A172 (cell line): ENCODE measurements around the gene NGB. TPM values are rescaled to one million over a fixed set of nuclear protein-coding genes. Genes with fewer than 3 reads are reported as not detected.

Experiments used
- DNase-seq: peaks from one replicate; pipeline ENCODE4 v3.0.0-alpha.2; 2015; ENCODE audit warnings: low spot score
- total RNA-seq: library from RNA; depleted of rRNA; stranded (reverse); fragments of >200 nt; shearing (Covaris generic); gene quantifications from 2 replicates; pipeline ENCODE4 v1.2.3, GENCODE V29; 2014; rRNA removed

NGB gene
- total RNA-seq, 1 experiment from 2014 or later = not detected

DNA sequence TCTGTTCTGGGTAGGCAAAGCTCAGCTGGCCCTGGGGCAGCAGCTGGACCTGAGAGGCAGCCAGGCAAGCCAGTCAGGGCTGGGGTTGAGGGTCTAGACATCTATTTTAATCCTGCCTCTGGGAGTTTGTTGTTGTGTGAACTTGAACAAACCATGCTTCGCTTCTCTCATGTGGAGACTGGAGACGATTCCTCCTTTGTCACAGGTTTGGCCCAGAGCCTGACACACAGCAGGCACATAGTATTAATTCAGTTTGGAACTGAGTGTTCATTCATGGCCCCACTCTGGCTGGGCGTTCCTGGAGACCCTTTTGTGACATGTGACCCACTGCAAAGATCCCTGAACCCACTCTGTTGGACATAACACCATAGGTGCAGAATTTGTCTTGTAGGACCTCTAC, 39.3 kb downstream of the NGB start:
- no peak for DNase-seq

DNA sequence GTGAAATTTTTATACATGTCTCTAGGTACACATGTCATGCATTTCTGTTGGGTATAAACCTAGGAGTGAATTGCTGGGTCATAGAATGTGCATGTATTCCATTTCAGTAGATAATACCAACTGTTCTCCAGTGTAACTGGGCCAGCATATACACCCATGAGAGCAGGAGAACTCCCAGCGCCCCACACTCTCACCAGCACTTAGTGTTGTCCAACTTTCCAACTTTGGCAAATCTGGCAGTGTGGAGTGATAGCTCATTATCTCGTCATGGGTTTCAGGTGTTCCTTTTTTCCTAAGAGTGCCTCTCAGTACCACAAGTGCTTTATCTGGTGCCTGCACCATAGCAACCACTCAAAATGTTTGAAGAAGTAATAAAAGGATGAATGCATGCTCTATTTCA, 40.1 kb downstream of the NGB start:
- no peak for DNase-seq

DNA sequence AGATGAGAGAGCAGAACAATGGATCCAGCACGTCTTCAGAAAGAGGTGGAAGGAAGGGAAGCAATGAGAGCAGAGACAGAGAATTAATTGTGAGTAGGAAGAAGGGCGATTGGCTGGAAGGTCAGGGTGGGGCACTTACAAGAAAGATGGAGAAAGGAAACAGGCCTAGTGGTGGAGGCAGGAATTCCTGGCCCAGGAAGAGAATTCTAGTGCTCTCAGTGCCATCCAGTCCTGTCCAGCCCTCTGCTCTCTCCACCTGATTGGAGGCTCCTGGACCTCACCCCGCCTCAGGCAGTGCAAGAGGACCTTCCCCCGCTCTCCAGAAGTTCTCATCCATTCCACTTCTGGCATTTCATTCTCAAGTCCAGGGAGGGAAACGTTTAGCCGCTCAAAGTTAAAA, 43.0 kb downstream of the NGB start:
- DNase-seq = no peak

DNA sequence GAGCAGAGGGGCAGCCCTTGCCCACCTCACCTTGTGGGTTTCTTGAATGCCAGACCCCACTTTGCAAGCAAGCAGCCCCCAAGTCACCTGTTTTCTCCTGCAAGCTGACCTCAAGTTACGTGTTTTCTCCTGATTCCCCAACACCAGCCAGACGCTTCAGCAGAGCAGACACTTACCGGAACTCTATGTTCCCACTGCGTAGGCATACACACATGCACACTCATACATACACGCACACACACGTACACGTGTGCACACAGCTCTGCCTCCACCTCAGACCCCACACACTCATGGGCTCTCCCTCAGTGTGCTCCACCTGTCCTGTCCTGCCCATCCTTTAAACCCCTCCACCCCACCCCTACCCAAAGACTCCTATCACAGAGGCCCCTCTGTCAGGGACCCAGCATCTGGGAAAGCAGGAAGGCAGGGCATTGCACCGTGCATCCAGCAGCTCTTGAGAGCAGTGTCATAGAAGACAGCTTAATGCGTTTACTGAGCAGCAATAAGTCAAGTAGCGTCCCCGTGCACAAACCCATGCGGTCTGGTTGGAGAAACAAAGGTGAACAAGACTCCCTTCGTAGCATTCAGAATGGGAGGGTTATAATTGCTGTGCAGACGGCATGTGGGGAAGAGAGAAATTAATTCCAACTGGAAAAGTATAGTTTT, 45.0 kb downstream of the NGB start:
- no peak for DNase-seq

DNA sequence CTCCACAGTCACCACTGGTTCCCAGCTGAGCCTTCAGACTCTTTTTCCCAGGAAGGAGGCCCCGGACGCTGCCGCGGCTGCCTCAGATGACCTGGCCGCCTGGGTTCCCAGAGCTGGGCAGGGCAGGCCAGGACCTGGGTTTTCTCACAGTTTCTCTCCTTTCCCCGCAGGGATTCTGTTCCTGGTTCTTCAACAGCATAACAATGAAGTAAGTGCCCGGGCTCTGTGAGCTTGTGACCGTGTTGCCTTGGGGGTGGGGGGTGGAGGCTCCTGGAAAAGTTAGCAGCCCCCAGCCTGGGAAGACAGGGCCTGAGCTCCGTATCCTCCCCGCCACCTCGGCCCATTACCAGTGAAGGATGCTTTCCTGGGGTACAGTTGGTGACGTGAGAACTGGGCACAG, 45.8 kb downstream of the NGB start:
- DNase-seq = no peak

DNA sequence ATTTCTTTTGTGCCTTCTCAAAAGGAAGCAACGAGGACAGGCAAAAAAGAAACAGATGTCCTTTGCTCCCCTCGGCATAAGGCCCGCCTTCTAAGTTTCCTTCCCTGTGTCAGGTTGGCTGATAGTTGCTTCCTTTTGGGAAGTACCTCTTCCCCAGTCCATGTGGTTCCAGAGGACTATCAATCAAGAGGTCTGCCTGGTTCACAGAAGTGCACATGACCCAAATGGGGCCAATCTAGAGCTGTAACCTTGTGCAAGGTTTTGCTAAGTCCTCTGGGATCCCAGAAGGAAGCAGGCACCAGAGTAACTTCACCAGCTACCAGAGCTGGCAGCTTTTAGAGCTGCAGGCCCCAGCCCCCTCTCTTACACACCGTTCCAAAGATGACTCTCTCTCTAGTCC, 46.8 kb downstream of the NGB start:
- no peak for DNase-seq

DNA sequence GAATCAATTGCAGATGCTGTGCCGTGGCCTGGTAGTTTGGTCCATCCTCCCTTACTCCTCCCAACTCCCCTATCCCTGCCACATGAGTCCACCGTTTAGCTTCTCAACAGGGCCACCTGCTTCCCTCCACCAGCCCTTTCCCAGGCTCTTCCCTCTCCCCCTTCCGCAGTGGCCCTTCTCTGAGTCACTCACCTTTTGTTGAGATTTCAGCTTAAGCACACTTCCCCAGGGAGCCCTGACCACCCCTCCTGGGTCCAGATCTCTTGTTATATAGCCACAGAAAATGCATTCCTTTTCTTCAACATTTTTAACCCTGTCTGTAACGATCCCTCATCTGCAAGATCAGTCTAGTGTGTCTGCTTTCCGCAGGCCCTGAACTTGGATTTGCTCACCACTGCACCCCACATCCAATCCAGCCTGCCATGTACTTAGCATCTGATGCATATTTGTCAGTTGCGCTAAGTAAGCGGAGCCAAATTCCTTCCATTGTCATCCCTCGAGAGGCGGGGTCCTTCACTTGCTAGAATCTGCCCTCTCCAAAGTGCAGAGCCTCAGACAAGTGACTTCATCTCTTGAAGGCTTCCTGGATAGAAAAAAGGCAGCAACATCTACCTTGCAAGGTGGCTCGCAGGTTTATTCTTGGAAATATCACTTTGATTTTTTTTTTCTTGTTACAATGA, 48.3 kb downstream of the NGB start:
- DNase-seq = no peak

DNA sequence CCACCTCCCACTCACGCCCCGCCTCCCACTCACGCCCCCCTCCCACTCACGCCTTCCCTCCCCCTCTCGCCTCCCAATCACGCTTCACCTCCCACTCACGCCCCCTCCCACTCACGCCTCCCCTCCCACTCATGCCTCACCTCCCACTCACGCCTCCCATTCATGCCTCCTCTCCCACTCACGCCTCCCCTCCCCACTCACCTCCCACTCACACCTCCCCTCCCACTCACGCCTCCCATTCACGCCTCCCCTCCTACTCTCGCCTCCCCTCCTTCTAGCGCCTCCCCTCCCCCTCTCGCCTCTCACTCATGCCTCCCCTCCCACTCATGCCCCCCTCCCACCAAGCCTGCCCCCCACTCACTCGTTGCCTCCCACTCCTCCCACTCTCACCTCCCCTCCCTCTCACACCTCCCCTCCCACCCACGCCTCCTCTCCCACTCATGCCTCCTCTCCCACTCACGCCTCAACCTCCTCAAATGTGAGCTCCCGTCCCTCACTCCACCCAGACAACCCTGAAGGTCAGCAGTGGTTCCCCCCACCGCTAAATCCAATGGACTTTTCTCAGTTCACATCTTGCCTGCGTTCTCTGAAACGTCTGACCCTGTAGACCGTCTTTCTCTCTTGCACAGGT, 49.6 kb downstream of the NGB start:
- no peak for DNase-seq

DNA sequence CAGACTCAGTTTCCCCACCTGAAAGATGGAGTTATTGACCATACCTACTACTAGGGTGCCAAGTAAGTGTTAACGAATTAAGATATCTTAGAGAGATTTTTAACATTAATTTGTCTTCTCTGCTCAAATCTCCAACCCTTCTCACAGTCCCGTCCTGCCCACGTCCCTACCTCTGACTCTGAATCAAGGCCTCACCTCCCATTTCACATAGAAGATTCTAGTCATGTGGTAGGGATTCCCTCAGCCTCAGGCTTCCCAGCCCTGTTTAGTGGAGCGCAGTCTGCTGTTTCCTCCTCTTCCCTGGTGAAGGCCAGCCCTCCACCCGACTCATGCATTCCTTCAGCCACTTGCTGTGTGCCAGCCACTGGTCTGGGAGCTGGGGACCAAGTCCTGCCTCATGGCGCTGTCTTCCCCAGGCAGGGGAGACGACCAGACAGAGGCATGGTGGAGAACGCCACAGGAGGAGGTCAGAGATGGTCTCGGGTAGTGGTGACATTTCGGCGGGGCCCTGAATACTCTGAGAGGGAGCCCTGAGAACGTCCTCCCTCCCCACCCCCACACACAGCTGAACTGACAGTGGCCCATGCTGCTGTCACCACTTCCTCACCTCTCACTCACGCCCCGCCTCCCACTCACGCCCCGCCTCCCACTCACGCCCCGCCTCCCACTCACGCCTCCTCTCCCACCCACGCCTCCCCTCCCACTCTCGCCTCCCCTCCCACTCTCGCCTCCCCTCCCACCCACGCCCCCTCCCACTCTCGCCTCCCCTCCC, 50.6 kb downstream of the NGB start:
- no peak for DNase-seq

DNA sequence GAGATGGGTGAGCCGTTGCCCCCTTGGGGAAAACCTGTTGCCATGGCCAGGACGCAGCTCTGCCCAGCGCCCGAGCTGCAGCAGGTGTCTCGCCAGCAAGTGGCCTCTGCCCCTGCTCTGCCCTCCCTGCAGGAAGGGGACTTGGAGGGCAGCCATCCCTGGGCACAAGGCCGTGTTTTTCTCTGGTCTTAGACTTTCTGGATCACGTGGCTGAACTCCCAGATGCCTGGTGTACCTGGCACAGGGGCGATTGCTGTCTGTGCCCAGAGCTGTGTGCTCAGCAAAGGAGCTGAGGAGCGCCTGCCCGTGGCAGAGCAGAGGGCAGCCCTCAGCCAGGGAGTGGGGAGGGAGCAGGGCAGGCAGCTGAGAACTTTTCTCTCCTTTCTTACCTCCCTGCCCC, 51.4 kb downstream of the NGB start:
- DNase-seq = no peak

DNA sequence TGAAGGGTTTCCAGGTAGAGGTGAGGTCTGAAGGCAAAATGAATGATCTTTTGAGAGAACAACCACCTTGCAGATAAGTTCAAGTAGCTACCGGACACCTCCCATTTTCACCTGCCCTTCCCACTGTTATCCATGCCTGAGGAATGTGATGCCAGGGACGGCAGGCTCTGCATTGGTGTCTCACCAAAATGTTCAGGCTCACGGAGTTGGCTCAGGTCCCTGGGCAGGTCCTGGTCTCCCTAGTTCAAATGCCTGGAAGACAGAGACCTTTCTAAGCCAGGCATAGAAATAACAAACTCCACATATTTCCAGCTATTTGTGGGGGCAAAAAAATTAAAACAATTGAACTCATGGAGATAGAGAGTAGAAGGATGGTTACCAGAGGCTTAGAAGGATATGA, 53.5 kb downstream of the NGB start:
- DNase-seq = no peak

Other genes starting within 250 kb of the NGB start
- 20.8 and 24.7 TPM in 2 replicates for gene IRF2BPL, start 242.5 kb downstream of the NGB start, total RNA-seq
- 9.9 and 13.5 TPM in 2 replicates for gene CIPC, start 172.9 kb downstream of the NGB start, total RNA-seq
- gene ZDHHC22, start 129.4 kb downstream of the NGB start, total RNA-seq = not detected in 2 replicates
- 0.62 and 0.98 TPM in 2 replicates for gene TMEM63C, start 89.4 kb downstream of the NGB start, total RNA-seq
- 13.7 and 14.5 TPM in 2 replicates for gene POMT2, start 49.7 kb upstream of the NGB start, total RNA-seq
- gene GSTZ1, start 49.8 kb upstream of the NGB start, total RNA-seq = 28.6 and 30.4 TPM in 2 replicates
- gene TMED8, start 105.9 kb upstream of the NGB start, total RNA-seq = 11.1 and 11.5 TPM in 2 replicates
- gene SAMD15, start 106.2 kb upstream of the NGB start, total RNA-seq = 1.9 and 2.7 TPM in 2 replicates
- gene NOXRED1, start 152.3 kb upstream of the NGB start, total RNA-seq = not detected in 2 replicates
- gene VIPAS39, start 186.4 kb upstream of the NGB start, total RNA-seq = 16.1 and 20.5 TPM in 2 replicates
- gene AHSA1, start 186.9 kb upstream of the NGB start, total RNA-seq = 178 and 229 TPM in 2 replicates
- 2.8 TPM in 1 of 2 replicates, not detected in the other for gene ISM2, start 227.6 kb upstream of the NGB start, total RNA-seq